Heart left ventricle (tissue), 13 donors: ENCODE data around the gene CIDEC.

Experiments used
- CTCF ChIP-seq, 12 donors: fragments of 200-600 bp; sonication (generic) in 4 of 12; IDR thresholded peaks; one replicate each; pipeline versions ENCODE4 v1.5.0 to v1.8.0; 2018 to 2022; ENCODE audit warnings: antibody characterized with exemption in 12 of 12, mild to moderate bottlenecking in 5 of 12
- POLR2A ChIP-seq, 2 donors: fragments of 450-650 bp; IDR thresholded peaks; one replicate each; pipeline ENCODE4 v1.6.1; 2017; ENCODE audit warnings: antibody characterized with exemption in 2 of 2, mild to moderate bottlenecking in 2 of 2, moderate library complexity in 2 of 2
- donor health status: ischemic (EF 13 %, LVEDD 7.1; RV severe dilation, severe dysfunction).
- donor health status: DM: no; HTN: yes; CAD: no.
- donor health status: DM: no; HTN: no; CAD: no.
- donor health status: ischemic (EF 25% LVEDD 6.9; RV normal size, moderate dysfunction).
- donor health status: ischemic (EF 25% LVEDD 5.7; RV mildly dilated, moderate dysfunction).
- donor health status: ischemic (EF 35%, LVEDD 5.7; RV mildly dilated, moderate dysfunction).
- donor health status: nonischemic (EF 11% LVEDD 7.7; RV severe dilation, severe dysfunction).
- donor health status: DM: yes; HTN: yes; CAD: no.
- donor health status: PGD.
- donor health status: ischemic (EF 29% LVEDD 5.4; RV normal size, mild dysfunction).
- donor health status: nonischemic (EF 23%, LVEDD 6.1; RV moderate dilation, normal function).

- TF ChIP-seq CTCF (IDR thresholded peaks at IDR 0.05): no peak
- no peak for TF ChIP-seq POLR2A (IDR thresholded peaks at IDR 0.05)
These were observed 4.6 kb upstream of the CIDEC start for GRCh38 chr3:9884555-9885165.
